ENCODE data around the gene PLAAT3. TPM values are rescaled to one million over a fixed set of nuclear protein-coding genes. Genes with fewer than 3 reads are reported as not detected.
"Not testable (repeated sequence)": the region's sequence is repeated elsewhere in the genome, so short reads cannot be mapped to it uniquely, and the experiment has no call there.

The PLAAT3 gene
- total RNA-seq, 2 donors from 2014 or later: 156 to 173 TPM

DNA sequence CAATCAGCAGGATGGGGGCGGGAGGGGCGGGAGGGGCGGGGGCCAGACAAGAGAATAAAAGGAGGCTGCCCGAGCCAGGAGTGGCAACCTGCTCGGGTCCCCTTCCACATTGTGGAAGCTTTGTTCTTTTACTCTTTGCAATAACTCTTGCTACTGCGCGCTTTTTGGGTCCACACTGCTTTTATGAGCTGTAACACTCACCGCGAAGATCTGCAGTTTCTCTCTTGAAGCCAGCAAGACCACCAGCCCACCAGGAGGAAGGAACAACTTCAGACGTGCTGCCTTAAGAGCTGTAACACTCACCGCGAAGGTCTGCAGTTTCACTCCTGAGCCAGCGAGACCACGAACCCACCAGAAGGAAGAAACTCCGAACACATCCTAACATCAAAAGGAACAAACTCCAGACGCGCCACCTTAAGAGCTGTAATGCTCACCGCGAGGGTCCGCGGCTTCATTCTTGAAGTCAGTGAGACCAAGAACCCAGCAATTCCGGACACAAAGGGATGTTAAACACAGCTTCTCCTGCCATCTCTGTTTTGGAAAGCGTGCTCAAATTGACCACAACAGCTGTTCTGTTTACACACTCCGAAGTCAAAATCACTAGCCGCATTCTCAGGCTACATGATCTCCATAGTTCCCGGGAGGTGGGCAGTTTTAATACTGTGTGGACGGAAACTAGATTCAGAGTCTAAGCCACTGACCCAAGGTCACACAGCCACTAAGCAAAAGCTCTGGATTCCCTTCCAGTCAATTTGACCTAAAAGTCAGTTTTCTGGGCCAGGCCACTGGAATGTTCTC lies 62.9 kb downstream of the PLAAT3 start:
- no peak for DNase-seq
- intact Hi-C loops (cut with DNase I): no loop called here
- ATAC-seq: no peak

DNA sequence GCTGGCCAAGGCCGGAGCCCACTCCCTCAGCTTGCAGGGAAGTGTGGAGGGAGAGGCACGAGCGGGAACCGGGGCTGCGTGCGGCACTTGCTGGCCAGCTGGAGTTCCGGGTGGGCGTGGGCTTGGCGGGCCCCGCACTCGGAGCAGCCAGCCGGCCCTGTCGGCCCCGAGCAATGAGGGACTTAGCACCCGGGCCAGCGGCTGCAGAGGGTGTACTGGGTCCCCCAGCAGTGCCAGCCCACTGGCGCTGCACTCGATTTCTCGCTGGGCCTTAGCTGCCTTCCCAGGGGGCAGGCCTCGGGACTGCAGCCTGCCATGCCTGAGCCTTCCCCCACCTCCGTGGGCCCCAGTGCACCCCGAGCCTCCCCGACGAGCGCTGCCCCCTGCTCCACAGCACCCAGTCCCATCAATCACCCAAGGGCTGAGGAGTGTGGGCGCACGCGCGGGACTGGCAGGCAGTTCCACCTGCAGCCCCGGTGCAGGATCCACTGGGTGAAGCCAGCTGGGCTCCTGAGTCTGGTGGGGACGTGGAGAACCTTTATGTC lies 64.0 kb downstream of the PLAAT3 start:
- intact Hi-C loops (cut with DNase I); DNase-seq; ATAC-seq: not testable (repeated sequence)

DNA sequence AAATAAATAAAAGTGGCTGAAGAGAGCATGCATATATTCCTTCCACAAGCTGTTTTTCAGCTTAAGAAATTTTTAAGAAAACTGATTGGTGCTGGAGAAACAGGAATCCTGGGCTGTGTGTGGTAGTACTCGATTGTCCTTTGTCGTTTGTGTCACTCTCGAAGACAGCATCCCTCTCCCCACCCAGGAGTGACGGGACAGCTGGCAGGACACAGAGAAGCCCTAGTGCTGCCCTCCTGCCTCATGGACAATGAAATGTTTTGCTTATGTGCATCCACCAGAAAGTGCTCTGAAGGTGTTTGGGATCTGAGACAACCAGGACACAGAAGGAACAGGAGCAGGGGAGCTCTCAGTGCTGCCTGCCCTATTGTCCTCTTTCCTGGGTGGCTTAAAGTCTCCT lies 64.8 kb downstream of the PLAAT3 start:
- intact Hi-C loops (cut with DNase I): no loop called here
- no peak for ATAC-seq
- DNase-seq: no peak

DNA sequence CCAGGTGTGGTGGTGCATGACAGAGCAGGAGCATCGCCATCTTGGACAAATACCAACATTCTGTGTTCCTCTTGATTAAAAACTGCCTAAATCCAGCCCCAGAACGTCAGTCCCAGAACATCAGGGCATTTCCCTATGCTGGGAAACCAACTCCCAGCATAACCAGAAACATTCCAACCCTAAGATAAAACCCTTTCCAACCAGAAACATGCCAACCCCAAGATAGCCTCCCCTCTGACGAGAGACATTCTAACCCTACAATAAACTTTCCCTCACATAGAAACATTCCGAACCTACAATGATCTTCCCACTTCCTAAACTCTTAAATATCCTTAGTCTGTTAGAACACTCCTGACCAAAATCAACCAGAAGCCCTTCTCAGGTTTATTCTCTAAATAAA lies 66.1 kb downstream of the PLAAT3 start:
- intact Hi-C loops (cut with DNase I): no loop called here
- no peak for DNase-seq
- peak; percentile 34 to 78 for ATAC-seq

DNA sequence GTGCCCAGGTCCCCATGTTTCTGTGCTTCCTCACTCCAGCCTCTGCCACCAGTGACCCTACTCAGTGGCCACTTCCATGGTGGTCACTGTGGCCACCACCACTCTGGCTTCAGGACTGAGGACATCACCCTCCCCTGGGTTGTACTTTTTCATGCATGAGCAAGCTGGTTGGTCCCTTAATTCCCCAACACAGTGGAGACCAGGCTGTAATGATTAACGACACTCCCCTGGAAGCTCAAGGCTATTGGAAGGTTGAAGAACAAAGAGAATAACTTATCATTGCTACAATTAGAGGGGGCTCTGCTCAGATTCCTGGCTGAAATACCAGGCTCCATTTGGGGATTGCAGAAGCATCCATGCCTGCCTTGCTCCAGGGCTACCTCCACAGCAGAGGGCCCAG lies 67.2 kb downstream of the PLAAT3 start:
- ATAC-seq: no peak
- no peak for DNase-seq
- intact Hi-C loops (cut with DNase I): no loop called here

DNA sequence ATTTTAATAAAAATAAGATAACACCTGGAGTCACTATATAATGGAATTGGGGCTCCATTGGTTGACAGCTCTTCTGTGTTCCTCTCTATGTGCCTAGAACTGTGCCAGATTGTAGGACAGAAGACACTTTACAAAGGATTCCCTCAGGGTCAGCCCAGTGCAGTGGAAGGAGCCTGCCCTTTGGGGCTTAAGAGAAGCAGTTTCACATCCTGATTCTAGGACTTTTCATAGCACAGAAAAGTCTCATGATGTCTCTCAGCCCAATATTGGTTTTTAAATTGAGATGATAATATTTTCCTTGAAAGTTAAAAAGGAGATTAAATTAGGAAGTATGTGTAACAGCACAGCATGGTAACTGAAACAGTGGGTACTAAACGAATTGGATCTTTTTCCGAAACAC lies 70.5 kb downstream of the PLAAT3 start:
- DNase-seq (no peak), ATAC-seq (no peak)
- intact Hi-C loops (cut with DNase I): no loop called here

DNA sequence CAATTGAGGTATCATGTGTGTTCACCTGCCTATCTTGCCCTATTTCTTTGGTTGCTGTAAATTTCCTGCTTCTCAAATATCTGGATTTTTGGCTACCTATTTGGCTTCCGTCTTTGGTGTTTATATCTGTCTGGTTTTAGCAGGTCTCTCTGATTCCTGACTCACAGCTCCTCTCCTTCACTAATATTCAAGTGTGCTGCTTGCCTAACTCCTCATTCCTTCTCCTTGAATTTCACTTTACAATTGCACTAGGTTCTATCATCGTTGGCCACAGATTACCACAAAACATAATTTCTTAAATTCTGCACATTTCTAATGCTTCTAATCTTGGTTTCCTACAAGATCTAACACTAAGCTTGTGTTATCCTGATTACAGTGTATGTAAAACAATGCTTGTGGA lies 71.7 kb downstream of the PLAAT3 start:
- intact Hi-C loops (cut with DNase I); DNase-seq: not testable (repeated sequence)
- peak in 1 of 2 donors; percentile 19 for ATAC-seq

DNA sequence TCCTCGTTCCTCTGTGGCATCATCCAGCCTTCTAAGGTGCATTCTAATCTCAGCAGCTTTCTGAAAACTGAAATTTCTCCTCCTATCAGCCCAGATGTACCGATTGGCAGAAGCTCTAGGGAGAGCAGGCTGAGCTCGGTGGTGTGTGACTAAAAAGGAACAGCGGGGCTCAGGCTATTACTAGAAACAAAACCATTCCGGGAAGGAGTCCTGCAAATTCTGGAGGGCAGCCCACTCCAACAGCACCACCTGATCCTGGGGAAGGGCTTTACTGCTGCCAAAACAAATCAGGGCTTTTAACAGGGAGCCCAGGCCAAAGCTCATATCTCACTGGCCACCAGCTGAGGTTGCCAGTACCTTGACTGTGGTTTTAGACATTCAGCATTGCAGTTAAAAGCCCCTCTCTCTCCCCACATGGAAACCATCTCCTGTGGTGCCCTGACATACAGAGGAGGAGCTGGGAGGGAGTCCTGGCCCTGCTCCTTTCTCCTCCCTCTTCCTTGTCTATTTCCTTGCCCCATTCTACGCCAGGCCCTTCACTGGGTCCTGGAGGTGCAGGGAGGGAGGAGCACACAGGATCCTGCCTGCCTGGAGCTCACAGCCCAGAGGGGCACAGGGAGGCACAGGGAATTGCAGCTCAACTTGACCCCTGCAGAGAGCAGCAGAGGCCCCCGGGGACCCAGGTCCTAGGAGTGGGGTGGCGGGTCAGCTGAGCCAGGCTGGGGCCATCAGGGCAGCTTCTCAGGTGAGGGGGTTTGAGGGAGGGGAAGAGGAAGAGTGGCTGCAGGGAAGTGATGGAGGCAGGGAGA lies 76.7 kb downstream of the PLAAT3 start:
- intact Hi-C loops (cut with DNase I): no loop called here
- ATAC-seq: peak; percentile 87
- DNase-seq: peak; percentile 81

DNA sequence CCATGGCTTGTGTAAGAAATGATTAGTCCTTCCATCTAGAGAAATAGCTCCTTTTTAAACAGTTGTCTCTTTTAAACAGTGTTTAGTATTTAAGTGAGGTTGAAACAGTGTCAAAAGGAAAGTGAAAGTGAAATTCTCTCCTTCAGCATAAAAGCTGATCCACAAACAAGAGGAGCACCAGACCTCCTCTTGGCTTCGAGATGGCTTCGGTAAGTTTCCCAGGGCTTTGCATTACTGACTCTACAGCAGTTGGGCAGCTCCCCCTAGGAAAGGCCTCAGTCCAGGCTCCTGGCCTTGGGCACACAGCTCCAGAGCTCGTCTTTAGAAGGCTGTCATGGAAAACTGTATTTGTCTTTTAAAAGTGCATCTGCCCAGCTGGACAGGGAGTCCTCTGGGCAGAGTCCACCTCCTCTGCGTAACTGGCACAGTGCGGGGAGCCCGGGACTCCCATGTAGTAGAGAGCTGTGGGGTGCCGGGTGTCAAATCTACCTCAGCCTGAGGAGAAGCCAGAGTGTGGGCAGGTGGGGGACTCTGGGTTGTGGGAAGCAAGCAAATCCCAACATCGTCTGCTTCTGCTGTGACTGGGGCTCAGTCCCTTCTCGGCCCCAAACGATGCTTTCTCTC lies 77.5 kb downstream of the PLAAT3 start, which contains the start of gene PLAAT4:
Gene PLAAT4 (plus strand): TSS at position 140 of the 624 bp plus-strand sequence. CDS start 61 bp downstream, at position 201.
- peak; percentile 40 for DNase-seq

DNA sequence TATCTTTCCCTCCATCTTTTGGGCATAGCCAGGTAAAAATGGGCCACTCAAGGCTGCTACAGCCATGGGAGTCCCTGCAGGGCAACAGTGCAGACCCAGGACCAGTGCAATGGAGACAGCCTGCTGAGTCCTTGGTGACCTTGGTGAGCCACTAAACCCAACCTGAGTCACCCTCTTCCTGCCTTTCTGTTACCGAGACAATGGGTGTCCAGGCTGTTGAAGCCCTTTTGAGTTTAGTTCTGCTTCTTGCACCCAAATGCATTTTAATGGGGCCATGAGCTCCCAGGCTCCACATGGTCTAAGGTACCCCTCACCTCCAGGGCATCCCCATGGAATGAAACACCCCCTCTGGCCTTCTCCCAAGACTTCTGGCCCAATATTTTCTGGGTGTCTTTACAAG lies 78.5 kb downstream of the PLAAT3 start:
- intact Hi-C loops (cut with DNase I): no loop called here
- ATAC-seq (no peak), DNase-seq (no peak)

More for the DNA sequence above, 77.5 kb downstream of the PLAAT3 start, which contains the start of gene PLAAT4:
- intact Hi-C loops (cut with DNase I): no loop called here
- peak; percentile 54 to 74 for ATAC-seq

DNA sequence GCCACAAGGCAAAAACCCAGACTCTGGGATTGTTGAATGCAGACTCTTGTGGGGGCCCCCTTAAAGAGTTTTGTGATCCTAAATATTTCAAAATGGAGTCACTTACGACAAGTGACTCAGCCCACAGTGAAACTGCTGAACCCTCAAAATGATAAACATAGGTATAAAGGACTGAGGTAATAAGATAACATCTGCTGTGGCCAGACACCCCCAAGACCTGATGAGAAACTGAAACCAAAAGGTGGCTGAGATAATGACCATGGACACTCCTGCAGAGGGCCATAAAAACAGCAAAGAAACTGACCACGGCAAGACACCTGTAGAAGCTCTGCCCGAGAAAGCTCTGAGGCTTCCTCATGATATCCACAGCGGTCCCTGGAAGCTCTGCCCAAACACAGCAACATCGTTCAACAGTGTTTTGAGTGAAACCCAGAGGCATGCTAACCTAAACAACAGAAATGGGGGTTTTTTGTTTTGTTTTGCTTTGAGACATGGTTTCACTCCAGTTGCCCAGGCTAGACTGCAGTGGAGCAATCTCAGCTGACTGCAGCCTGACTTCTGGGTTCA lies 79.3 kb downstream of the PLAAT3 start:
- ATAC-seq (no peak), DNase-seq (no peak)
- intact Hi-C loops (cut with DNase I): no loop called here

DNA sequence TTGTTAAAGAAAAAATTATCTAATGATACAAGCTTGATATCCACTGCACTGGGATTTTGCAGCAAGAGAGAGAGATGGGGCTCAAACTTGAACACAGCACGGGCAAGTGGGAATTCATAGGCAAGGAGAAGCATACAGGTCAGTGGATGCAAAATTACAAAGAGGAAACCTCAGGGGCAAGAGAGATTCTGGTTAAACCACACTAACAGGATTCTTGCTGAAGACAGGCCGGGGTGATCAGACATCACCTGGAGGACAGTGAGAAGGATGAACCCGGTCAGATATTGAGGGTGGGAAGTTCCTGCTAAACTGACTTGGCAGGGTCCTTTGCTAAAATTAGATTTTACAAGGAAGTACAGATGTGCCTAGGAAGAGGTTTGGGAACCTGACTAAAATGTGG lies 80.2 kb downstream of the PLAAT3 start:
- DNase-seq (no peak), ATAC-seq (no peak)
- intact Hi-C loops (cut with DNase I): no loop called here

DNA sequence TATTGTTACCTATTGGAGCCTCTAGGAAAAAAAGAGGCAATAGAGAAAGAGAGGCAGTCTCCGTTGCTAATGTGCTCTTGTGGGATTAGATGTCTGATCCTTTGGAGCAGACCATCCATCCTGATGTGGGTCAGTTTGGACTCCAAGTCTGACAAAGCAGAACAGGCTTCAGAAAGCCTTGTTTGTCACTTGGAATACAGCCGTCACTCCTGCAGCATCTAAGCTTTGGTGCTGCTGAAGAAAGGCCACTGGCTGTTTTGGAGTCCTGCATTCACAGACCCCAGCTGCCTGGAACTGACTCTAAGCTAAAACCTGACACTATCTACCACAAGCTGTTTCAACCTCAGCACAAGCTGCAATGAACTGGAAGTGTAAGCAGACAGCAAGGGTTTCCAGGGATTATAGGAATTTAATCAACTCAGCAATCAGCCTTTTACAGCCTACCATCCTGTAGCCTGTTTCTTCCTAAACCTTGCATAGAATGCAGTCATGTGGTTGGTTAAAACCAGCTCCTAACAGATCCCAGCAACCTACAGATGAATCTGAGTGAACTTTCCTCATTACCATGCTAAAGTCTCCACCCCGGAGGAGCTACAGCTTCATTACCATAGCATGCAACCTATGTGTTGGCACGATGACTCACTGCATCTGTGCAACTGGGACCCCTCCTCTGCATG lies 81.3 kb downstream of the PLAAT3 start:
- intact Hi-C loops (cut with DNase I): no loop called here
- no peak for ATAC-seq
- no peak for DNase-seq

DNA sequence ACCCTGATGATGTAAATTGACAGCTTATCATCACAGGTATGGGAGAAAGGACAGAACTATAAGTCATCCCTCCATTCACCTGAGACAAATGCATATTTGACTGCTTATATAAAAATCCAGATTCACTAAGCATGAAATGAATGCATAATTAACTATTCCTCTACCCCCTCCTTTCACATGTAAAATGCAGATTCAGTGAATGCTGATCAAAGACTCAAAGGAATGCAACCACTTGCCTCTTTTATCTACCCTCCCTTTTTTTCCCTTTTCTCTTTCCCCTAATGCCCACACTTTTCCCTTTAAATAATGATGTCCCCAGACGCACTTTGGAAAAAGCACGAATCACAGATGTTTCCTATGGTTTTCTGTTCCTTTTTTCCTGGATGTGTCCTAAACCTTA lies 82.1 kb downstream of the PLAAT3 start:
- DNase-seq: no peak
- intact Hi-C loops (cut with DNase I): no loop called here
- no peak for ATAC-seq

DNA sequence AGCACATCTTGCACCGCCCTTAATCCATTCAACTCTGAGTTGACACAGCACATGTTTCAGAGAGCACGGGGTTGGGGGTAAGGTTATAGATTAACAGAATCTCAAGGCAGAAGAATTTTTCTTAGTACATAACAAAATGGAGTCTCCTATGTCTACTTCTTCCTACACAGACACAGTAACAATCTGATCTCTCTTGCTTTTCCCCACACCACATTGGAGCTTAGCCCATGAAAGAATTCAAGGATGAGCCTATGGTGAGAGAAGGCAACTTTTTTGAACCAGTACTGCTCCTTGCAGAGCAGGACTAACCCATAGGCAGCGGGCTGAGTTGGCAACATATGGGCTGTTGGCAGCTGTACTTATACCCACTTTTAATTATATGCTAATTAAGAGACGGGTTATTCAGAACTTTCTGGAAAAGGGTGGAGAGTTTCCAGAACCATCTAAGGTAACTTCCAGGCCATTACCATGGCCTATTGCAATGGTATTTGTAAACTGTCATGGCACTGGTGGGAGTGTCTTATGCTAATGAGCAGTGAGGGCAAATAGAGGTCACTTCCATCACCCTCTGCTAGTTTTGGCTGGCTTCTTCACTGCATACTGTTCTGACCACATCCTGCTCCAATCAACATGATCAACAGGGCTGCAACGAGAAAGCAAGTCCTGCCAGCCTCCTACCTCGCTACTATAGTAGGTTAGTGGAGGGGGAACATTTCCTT lies 83.0 kb downstream of the PLAAT3 start:
- DNase-seq; intact Hi-C loops (cut with DNase I): not testable (repeated sequence)
- peak; percentile 80 to 86 for ATAC-seq

DNA sequence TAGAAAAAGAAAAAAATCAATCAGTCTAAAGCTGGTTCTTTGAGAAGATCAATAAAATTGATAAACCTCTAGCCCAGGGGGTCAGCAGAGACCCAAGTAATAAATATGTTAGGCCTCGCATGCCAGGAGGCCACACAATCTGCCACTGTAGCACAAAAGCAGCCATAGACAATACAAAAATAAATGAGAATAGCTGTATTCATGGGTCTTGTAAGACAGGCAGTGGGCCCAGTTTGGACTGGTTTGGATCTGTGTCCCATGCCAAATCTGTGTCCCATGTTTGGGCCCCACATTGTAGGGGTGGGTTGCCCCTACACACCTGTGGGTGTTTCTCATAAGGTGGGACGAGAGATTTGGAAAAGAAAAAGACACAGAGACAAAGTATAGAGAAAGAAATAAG lies 84.2 kb downstream of the PLAAT3 start:
- no peak for DNase-seq
- intact Hi-C loops (cut with DNase I): no loop called here
- no peak for ATAC-seq

DNA sequence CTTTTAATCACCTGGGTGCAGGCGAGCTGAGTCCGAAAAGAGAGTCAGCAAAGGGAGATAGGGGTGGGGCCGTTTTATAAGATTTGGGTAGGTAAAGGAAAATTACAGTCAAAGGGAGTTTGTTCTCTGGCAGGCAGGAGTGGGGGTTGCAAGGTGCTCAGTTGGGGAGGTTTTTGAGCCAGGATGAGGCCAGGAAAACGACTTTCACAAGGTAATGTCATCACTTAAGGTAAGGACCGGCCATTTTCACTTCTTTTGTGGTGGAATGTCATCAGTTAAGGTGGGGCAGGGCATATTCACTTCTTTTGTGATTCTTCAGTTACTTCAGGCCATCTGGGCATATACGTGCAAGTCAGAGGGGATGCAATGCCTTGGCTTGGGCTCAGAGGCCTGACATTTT lies 84.9 kb downstream of the PLAAT3 start:
- intact Hi-C loops (cut with DNase I); DNase-seq; ATAC-seq: not testable (repeated sequence)

DNA sequence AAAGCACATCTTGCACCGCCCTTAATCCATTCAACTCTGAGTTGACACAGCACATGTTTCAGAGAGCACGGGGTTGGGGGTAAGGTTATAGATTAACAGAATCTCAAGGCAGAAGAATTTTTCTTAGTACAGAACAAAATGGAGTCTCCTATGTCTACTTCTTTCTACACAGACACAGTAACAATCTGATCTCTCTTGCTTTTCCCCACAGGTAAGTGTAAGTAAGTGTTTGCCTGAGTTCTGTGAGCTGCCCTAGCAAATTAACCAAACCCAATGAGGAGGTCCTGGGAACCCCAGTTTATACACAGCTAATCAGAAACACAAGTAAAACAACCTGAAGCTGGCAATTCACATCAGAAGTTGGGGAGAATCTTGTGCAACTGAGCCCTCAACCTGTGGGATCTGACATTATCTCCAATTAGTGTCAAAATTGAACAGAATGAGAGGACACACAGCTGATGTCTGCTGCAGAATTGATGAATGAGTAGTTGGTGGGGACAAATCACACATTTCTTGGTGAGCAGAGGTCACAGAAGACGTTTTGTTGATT lies 85.4 kb downstream of the PLAAT3 start:
- intact Hi-C loops (cut with DNase I); ATAC-seq; DNase-seq: not testable (repeated sequence)

Data from left cardiac atrium (tissue), 4 donors.